A673 (cell line): ENCODE measurements around the gene SDK1. TPM values are rescaled to one million over a fixed set of nuclear protein-coding genes. Genes with fewer than 3 reads are reported as not detected.

Source experiments
- BruUV-seq: library from RNA; stranded (reverse); fragments of 400-500 nt; replicated peaks from 2 replicates; lab custom pipeline; 2021; lab: Mats Ljungman, UMichigan
- CTCF ChIA-PET: fragments of 300-600 bp; sonication (Branson Sonifier 250); formaldehyde crosslinking; loops from one replicate; lab custom pipeline; 2022; ENCODE audit warnings: antibody characterized with exemption; lab: Charles Lee
- POLR2A ChIA-PET: fragments of 300-600 bp; sonication (Branson Sonifier 250); formaldehyde crosslinking; loops from one replicate; lab custom pipeline; 2022; ENCODE audit warnings: antibody characterized with exemption; ENCODE audit not compliant: low non-redundant PET; lab: Charles Lee
- DNase-seq: peaks from one replicate; pipeline ENCODE4 v3.0.0-alpha.2; 2015; ENCODE audit warnings: low spot score
- H3K27ac ChIP-seq: fragments of 200-600 bp; sonication (generic); 2 replicates; pipeline ENCODE4 v1.5.1; 2016; ENCODE audit warnings: mixed run types, low read depth, mild to moderate bottlenecking, mixed read lengths, antibody characterized with exemption, low read length; ENCODE audit not compliant: poor library complexity, severe bottlenecking
- H3K27me3 ChIP-seq: fragments of 200-600 bp; sonication (generic); replicated peaks from 2 replicates; pipeline ENCODE4 v1.6.1; 2017; ENCODE audit warnings: mixed run types, low read depth, mild to moderate bottlenecking, mixed read lengths, antibody characterized with exemption, low read length; ENCODE audit not compliant: insufficient read depth, poor library complexity
- H3K36me3 ChIP-seq: fragments of 200-600 bp; sonication (generic); 2 replicates; pipeline ENCODE4 v1.6.1; 2016; ENCODE audit warnings: mixed run types, mild to moderate bottlenecking, mixed read lengths, antibody characterized with exemption, low read length; ENCODE audit not compliant: insufficient read depth, poor library complexity, severe bottlenecking
- H3K4me1 ChIP-seq: fragments of 200-600 bp; sonication (generic); 2 replicates; pipeline ENCODE4 v1.6.1; 2017; ENCODE audit warnings: mixed run types, mild to moderate bottlenecking, mixed read lengths, antibody characterized with exemption, low read length; ENCODE audit not compliant: insufficient read depth, poor library complexity, severe bottlenecking
- H3K4me3 ChIP-seq: fragments of 200-600 bp; sonication (generic); 2 replicates; pipeline ENCODE4 v1.5.1; 2016; ENCODE audit warnings: low read depth, mixed run types, mild to moderate bottlenecking, mixed read lengths, low read length; ENCODE audit not compliant: poor library complexity, severe bottlenecking
- H3K9me3 ChIP-seq: fragments of 200-600 bp; sonication (generic); 2 replicates; pipeline ENCODE4 v1.6.1; 2016; ENCODE audit warnings: mixed run types, low read depth, mild to moderate bottlenecking, mixed read lengths, antibody characterized with exemption, low read length; ENCODE audit not compliant: poor library complexity, severe bottlenecking
- CTCF ChIP-seq: fragments of 300-800, 200-600 bp; sonication (generic); conservative IDR thresholded peaks from 2 replicates; pipeline ENCODE4 v1.5.1; 2017; ENCODE audit warnings: low read depth, mild to moderate bottlenecking, antibody characterized with exemption, low read length, moderate library complexity, mixed read lengths
- EZH2 ChIP-seq: fragments of 200-600 bp; sonication (generic); IDR thresholded peaks from 2 replicates; pipeline ENCODE4 v1.6.1; 2017; ENCODE audit warnings: borderline replicate concordance, low read depth, mild to moderate bottlenecking, mixed read lengths, antibody characterized with exemption, low read length; ENCODE audit not compliant: poor library complexity, severe bottlenecking
- intact Hi-C: fragments of 100-400 bp; cut with micrococcal nuclease; formaldehyde crosslinking; loops from one replicate; pipeline ENCODE4 v1.10.0; 2022; ENCODE audit not compliant: unreplicated experiment
- total RNA-seq: library from RNA; stranded (reverse); gene quantifications from 2 replicates; pipeline ENCODE4 v1.2.3, GENCODE V29; 2021

Gene SDK1
- total RNA-seq, 1 experiment from 2014 or later, result 14.7 TPM

GRCh38 chr7:4076701-4077294 is 775.7 kb downstream of the SDK1 start:
- Histone ChIP-seq H3K4me1 (peaks cover 7% of the 10 kb centered on the region), H3K9me3 (no peaks in the 10 kb centered on the region), H3K27ac (no peak overlapping the region), H3K27me3 (no peaks in the 10 kb centered on the region), H3K36me3 (no peaks in the 10 kb centered on the region), H3K4me3 (no peak overlapping the region)
- no peak for TF ChIP-seq CTCF
- no peak for TF ChIP-seq EZH2
- POLR2A ChIA-PET, result no interaction called here
- intact Hi-C loops, result no loop called here
- no TSS peak for BruUV-seq
- DNase-seq, result no peak
- CTCF ChIA-PET, result no interaction called here

- Histone ChIP-seq H3K27ac (no peak overlapping the region), H3K27me3 (no peaks in the 10 kb centered on the region), H3K4me1 (peaks cover 7% of the 10 kb centered on the region), H3K36me3 (no peaks in the 10 kb centered on the region), H3K4me3 (no peak overlapping the region), H3K9me3 (no peaks in the 10 kb centered on the region)
- CTCF ChIA-PET, result no interaction called here
- intact Hi-C loops, result no loop called here
- DNase-seq, result no peak
- POLR2A ChIA-PET, result no interaction called here
- TF ChIP-seq CTCF (no peak), EZH2 (no peak)
- no TSS peak for BruUV-seq
These were observed 776.9 kb downstream of the SDK1 start for GRCh38 chr7:4077980-4078379.

- Histone ChIP-seq H3K27ac (no peak overlapping the region), H3K36me3 (no peaks in the 10 kb centered on the region), H3K4me1 (peaks cover 7% of the 10 kb centered on the region), H3K27me3 (no peaks in the 10 kb centered on the region), H3K4me3 (no peak overlapping the region), H3K9me3 (no peaks in the 10 kb centered on the region)
- TF ChIP-seq CTCF, result no peak
- no peak for TF ChIP-seq EZH2
- intact Hi-C loops, result no loop called here
- POLR2A ChIA-PET, result no interaction called here
- CTCF ChIA-PET, result no interaction called here
- no TSS peak for BruUV-seq
- no peak for DNase-seq
These were observed 777.5 kb downstream of the SDK1 start for GRCh38 chr7:4078580-4078979.
